GM18861 (cell line): ENCODE results near the gene ZNF397.
A peak's percentile ranks its signal among the peaks of the same experiment; 100 is the strongest.

Experiments
- ATAC-seq: cut with Tn5 transposase; IDR thresholded peaks from one replicate; pipeline ENCODE4 v1.9.1; 2021; ENCODE audit not compliant: unreplicated experiment

The ZNF397 gene

DNA sequence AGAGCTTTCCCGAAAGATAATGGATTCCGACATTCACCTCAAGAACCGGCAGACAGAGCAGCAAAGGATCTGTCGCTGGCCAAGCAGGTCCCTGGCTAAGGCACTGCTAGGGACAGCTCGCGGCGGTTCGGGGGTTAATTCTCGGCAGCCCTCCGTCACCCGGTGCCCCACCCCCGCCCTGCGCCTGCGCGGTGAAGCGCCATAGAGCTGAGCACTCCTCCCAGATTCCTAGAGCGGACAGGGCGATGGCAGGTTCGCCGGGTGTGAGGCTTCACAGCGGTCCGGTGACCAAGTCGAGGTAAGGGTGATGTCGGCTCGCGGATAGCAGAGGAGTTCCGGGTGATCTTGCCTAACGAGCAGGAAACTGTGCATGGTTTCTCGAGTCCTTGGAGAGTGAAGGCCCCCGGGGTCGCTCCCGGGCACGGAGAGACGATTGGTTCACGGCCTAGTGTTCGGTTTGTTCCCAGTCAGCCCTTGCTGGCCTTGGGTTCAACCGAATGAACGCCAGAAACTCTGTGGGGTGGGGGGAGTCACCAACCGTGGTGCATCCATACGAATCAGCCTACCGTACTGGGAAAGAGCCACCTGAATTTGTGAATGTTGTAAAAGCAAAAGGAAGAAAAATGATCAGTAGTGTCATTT lies 49.4 kb downstream of the ZNF397 start, which contains the start of gene ZSCAN30:
Gene ZSCAN30 (minus strand): TSS at position 136 of the 642 bp plus-strand sequence. CDS start 25,877 bp downstream, outside the sequence.
- ATAC-seq = peak; percentile 86

DNA sequence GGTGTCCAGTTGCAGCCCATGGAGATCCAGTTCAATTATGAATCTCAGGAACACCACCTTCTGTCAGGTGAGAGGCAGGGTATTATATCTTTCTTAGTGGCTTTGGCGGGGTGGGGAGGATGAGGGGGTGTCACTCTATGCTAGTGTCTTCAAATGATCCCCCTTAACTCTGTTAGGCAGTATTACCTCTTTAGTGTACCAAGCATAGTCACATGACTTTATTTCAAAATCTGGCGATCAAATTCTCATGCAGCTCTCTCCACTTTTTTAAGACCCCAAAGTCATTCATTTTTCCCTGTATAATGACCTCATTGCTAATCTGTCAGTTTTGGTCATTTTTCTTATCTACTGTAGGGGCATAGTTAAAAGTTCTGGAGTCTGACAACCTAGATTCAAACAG lies 50.3 kb downstream of the ZNF397 start:
- no peak for ATAC-seq

GRCh38 chr18:35296060-35296459 lies 55.2 kb downstream of the ZNF397 start:
- no peak for ATAC-seq

GRCh38 chr18:35303610-35304009 lies 62.8 kb downstream of the ZNF397 start:
- ATAC-seq = no peak

DNA sequence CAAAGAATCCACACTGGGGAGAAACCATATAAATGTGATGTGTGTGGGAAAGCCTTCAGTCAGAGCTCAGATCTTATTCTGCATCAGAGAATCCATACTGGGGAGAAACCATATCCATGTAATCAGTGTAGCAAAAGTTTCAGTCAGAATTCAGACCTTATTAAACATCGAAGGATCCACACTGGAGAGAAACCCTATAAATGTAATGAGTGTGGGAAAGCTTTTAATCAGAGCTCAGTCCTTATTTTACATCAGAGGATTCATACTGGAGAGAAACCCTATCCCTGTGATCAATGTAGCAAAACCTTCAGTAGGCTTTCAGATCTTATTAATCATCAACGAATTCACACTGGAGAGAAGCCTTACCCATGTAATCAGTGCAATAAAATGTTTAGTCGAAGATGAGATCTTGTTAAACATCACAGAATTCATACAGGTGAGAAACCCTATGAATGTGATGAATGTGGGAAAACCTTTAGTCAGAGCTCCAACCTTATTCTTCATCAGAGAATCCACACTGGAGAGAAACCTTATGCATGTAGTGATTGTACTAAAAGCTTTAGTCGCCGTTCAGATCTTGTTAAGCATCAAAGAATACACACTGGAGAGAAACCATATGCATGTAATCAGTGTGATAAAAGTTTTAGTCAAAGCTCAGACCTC lies 65.9 kb downstream of the ZNF397 start:
- no peak for ATAC-seq
